H7 (cell line): ENCODE measurements around the gene TTLL3. TPM values are rescaled to one million over a fixed set of nuclear protein-coding genes. Genes with fewer than 3 reads are reported as not detected.
A peak's percentile ranks its signal among the peaks of the same experiment; 100 is the strongest.

ENCODE experiments used
- DNase-seq: peaks from one replicate; pipeline ENCODE4 v3.0.0; 2012
- H3K27me3 ChIP-seq: 2 replicates; pipeline ENCODE4 v1.6.0; 2011; ENCODE audit warnings: mild to moderate bottlenecking, low read length; ENCODE audit not compliant: control insufficient read depth, insufficient read depth
- H3K36me3 ChIP-seq: replicated peaks from 2 replicates; pipeline ENCODE4 v1.5.1; 2011; ENCODE audit warnings: low read length; ENCODE audit not compliant: control insufficient read depth, insufficient read depth
- H3K4me3 ChIP-seq: 2 replicates; pipeline ENCODE4 v1.5.1; 2011; ENCODE audit warnings: low read depth, mild to moderate bottlenecking, control low read depth, low read length, moderate library complexity; ENCODE audit not compliant: insufficient read depth
- total RNA-seq: library from RNA; depleted of rRNA; stranded (reverse); fragments of >200 nt; shearing (Covaris generic); gene quantifications from 2 replicates; pipeline ENCODE4 v1.2.3, GENCODE V29; 2014

The TTLL3 gene
- total RNA-seq, 1 experiment from 2014 or later = 3.7 TPM

DNA sequence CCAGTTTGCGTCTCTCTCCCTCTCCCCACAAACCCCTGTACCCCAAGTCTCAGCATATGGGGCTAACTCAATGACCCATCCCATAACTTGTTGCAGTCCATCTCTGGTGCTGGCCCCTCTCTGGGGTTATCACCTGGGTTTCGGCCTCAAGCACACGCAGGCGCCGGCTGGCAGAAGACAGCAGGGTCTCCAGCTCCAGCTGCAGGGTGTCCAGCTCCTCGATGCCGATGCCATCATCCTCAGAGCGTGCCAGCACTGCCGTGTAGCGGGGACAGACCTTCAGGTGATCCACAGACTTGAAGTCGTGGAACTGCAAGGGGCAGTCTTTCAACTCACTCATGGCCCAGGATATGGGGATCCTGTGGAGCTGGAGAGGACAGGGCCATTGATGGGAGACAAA is 18.9 kb upstream of the TTLL3 start:
- Histone ChIP-seq H3K27me3 (no peaks in the 10 kb centered on the region), H3K4me3 (no peak overlapping the region), H3K36me3 (peaks cover 13% of the 10 kb centered on the region)
- no peak for DNase-seq

DNA sequence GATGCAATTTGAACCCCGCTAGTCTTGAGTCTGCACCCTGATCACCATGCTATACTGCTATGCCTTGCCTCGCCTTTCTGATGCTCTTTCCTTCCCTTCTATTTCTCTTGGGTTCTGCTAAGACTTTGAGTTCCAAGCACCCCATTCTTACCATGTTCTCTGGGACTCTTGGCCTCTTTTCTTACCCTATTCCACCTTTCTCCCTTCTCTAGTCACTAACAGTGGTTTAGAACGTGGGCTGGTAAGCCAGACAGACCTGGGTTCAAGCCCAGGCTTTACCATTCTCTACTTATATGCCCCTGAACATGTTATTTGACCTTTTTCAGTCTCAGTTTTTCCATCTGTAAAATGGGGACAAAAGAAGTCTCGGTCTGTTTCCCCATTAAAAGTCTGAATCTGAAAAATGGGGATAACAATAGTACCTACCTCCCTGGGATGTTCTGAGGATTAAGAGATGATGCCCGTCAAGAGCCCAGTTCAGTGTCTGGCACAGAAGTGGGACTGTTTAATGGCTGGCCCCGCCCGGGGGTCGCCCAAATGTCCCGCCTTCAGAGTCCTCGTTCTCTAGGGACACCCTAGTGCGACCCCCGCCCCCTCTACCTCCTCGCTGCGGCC is 18.2 kb upstream of the TTLL3 start:
- DNase-seq = no peak
- Histone ChIP-seq H3K4me3 (peak overlapping the region; percentile 80), H3K36me3 (peaks cover 12% of the 10 kb centered on the region)

DNA sequence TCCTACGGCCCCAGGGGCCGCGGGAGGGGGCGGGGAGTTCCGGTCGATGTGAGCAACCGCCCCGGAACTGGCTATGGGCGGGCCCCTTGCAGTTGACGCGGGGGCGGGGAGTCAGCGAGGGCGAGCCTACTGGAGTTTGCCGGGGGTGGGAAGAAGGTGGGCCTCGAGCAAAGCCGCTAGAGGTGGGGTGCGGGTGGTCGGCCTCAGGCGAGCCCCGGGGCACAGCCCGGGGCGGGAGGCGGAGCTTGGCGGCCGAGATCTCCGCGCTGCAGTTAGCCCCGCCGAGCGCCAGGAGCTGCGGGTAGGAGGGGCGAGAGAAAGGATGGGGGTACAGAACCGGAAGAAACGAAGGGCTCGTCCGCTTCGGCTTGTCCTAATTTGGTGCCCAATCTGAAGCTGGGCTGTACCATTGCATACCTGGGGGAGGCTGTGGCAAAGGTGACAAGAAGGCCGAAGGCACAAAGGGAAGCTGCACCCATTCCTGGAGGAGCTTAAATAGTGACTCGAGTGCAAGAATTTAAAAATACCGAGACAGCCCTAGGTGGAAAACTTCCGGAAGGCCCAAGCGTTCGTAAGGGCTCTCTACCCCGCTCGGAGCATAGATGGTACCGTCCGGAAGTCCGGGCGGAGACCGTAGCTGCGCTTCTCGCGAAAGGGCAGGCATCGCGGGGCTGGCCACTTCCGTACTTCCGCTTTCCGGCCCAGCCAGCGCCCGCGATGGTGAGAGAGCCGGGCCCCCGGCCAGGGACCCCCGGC is 17.5 kb upstream of the TTLL3 start, which contains the start of the genes ARPC4 and TADA3:
Gene ARPC4, plus strand, starts transcription at position 678 of the 756 bp plus-strand sequence. Its CDS starts 40 bp downstream, at position 718.
Gene TADA3, minus strand, starts transcription at position 69 of the 756 bp plus-strand sequence. CDS start 1,007 bp downstream, outside the sequence.
- Histone ChIP-seq H3K4me3 (peak within 1 kb of the TSS; percentile 80), H3K36me3 (peaks cover 13% of the 10 kb centered on the region), H3K27me3 (no peaks in the 10 kb centered on the region)
- peak; percentile 97 for DNase-seq

More for the DNA sequence above, 18.2 kb upstream of the TTLL3 start:
- no peaks in the 10 kb centered on the region for H3K27me3 ChIP-seq

DNA sequence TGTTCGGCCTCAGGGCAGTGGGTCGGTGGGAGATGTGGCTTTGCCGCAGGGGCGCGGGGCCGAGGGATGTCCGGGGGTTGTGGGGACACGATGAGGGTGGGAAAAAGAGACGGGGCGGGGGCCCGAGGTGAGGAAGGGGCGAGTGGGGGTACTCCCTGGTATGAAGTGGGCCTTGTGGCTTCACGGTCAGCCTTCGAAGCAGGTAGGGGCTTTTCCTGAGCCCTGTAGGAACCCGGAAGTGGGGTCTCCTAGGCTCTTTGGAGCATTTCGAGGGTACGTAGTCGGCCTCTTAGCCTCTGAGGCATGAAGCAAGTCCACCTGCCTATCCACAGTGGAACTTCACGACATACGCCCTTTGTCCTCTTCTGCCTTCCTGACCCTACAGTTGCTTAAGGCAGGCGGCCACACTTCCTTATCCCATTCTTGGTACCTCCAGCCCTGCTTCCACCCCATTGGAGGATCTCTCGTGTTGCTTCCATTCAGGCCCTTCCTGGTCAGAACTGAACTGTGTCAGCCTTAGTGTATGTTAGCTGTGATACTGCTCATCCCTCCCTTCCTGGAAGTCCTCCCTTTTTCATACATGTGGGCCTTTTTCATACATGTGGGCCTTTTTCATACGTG is 16.8 kb upstream of the TTLL3 start:
- no peaks in the 10 kb centered on the region for H3K27me3 ChIP-seq
- no peak for DNase-seq
- H3K36me3 ChIP-seq = peaks cover 13% of the 10 kb centered on the region
- peak overlapping the region; percentile 80 for H3K4me3 ChIP-seq

DNA sequence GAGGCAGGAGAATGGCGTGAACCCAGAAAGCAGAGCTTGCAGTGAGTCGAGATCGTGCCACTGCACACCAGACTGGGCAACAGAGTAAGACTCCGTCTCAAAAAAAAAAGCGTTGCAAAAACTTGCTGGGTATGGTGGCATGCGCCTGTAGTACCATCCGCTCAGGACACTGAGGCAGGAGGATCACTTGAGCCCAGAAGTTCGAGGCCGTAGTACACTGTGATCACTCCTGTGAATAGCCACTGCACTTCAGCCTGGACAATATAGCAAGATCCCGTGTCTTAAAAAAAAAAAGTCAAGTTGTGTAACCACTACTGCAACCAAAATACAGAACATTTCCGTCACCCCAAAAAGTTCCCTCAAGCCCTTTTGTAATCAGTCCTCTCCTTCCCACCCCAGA is 15.7 kb upstream of the TTLL3 start:
- DNase-seq = no peak
- H3K27me3 ChIP-seq = no peaks in the 10 kb centered on the region
- H3K4me3 ChIP-seq = no peak overlapping the region
- H3K36me3 ChIP-seq = peaks cover 15% of the 10 kb centered on the region

DNA sequence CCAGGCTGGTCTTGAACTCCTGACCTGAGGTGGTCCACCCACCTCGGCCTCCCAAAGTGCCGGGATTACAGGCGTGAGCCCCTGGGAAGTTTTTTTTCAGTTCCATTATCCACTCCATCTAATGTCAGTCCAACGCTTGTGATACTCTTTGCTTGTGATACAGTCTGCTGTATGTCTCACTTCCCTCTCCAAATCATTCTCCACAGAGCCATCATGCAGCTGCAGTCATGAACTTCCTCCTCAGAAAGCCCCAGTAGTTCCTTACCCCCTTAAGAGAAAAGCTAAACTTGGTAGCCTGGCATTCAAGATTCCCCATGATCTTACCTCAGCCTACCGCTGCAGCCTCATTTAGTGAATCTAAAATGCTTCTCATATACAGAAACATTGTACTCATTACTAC is 14.9 kb upstream of the TTLL3 start:
- H3K36me3 ChIP-seq = peaks cover 19% of the 10 kb centered on the region
- no peaks in the 10 kb centered on the region for H3K27me3 ChIP-seq
- no peak overlapping the region for H3K4me3 ChIP-seq
- no peak for DNase-seq

DNA sequence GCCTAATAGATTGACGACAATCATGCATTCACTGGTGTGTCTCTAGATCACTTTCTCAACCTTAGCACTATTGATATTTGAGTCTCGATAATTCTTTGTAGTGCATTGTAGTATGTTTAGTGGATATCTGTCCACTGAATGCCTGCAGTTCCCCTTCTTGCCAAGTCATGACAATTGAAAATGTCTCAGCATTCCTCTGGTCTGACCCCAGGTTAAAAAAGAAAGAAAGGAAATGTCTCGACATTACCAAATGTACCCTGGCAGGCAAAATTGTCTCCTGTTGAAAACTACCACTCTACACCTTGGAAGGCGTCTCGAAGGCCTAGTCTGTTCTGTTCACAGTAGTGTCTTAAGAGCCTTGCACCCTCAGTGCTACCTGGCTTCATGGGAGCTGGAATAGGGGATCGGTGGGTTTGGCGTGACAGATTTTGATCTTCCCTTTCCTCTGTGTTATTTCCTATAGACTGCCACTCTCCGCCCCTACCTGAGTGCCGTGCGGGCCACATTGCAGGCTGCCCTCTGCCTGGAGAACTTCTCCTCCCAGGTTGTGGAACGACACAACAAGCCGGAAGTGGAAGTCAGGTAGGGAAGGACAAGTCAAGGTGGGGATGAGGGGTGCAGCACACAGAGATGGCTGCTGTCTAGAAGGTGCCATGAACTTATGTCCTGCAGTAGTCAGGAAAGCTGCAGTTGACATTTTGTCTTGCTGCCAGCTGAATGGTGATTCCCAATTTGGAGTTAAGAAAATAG is 12.7 kb upstream of the TTLL3 start:
- Histone ChIP-seq H3K4me3 (no peak overlapping the region), H3K27me3 (no peaks in the 10 kb centered on the region), H3K36me3 (peaks cover 26% of the 10 kb centered on the region)
- DNase-seq = no peak

DNA sequence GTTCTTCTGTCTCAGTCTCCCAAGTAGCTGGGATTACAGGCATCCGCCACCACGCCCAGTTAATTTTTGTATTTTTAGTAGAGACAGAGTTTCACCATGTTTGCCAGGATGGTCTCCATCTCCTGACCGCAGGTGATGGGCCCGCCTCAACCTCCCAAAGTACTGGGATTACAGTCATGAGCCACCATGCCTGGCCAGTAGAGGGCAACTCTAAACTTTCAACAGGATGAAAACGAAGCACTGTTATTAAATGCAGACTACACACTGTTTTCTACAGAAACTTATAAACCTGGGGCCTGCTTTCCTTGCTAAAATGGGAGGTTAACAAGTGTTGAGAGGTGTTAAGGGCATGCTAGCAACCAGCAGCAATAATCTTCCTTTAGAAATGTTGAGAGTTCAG is 9.5 kb upstream of the TTLL3 start:
- no peaks in the 10 kb centered on the region for H3K27me3 ChIP-seq
- peaks cover 41% of the 10 kb centered on the region for H3K36me3 ChIP-seq
- DNase-seq = no peak
- H3K4me3 ChIP-seq = no peak overlapping the region

DNA sequence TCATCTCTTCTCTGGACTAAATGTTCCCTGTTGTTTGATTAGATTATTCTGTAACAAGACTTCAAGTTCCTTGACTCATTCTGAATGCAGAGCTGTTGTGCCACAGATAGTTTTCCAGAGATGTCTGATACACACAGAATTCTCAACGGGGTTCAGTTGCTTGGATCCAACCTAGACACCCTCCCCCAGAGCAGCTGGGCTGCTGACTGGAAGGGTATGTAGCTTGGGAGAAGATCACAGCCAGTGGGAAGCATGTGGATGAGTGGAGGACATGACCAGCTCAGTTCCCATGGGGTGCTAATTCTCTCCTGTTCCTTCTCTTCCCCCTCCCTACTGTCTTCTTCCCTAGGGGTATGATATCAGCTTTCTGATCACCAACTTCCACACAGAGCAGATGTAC is 6.6 kb upstream of the TTLL3 start:
- no peaks in the 10 kb centered on the region for H3K27me3 ChIP-seq
- no peak overlapping the region for H3K4me3 ChIP-seq
- no peak for DNase-seq
- H3K36me3 ChIP-seq = peaks cover 39% of the 10 kb centered on the region

DNA sequence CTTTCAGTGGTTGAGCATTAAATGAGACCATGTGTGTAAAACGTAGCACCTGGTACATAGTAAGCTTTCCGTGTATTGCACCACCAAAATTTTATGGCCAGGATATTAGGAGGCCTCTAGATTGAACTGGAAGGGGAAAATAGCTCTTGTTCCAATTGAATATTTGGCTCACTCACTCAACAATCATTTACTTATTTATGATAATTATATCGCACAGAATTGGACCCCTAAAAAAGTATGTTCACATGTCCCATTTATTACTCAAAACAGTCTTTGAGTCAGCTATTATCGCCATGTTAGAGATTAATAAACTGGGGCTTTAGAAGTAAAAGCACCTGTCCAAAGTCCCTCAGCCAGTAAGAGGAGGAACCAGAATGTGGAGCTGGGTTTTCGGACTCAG is 5.1 kb upstream of the TTLL3 start:
- DNase-seq = no peak
- Histone ChIP-seq H3K4me3 (no peak overlapping the region), H3K36me3 (peaks cover 30% of the 10 kb centered on the region), H3K27me3 (no peaks in the 10 kb centered on the region)

DNA sequence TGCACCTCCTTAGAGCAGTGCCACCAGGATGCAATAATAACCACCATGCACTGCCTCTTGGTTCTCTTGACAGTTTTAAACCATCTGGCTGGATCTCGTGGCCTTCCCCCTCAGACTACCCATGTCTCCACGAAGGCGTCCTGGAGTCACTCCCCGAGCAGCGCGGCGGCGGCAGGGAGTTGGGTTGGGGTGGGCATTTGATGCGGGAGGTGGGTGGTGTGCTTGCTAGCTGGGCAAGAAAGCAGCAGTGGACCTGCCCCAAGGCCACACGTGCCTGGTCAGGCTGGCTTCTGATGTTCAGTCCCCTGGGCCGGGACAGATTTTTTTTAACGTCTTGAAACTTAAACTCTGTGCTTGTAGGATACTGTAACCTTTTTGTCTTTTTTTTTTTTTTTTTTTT is 3.9 kb upstream of the TTLL3 start:
- Histone ChIP-seq H3K27me3 (peaks cover 8% of the 10 kb centered on the region; the same call in 1 of the 2 replicates), H3K36me3 (peaks cover 25% of the 10 kb centered on the region), H3K4me3 (no peak overlapping the region)
- no peak for DNase-seq

DNA sequence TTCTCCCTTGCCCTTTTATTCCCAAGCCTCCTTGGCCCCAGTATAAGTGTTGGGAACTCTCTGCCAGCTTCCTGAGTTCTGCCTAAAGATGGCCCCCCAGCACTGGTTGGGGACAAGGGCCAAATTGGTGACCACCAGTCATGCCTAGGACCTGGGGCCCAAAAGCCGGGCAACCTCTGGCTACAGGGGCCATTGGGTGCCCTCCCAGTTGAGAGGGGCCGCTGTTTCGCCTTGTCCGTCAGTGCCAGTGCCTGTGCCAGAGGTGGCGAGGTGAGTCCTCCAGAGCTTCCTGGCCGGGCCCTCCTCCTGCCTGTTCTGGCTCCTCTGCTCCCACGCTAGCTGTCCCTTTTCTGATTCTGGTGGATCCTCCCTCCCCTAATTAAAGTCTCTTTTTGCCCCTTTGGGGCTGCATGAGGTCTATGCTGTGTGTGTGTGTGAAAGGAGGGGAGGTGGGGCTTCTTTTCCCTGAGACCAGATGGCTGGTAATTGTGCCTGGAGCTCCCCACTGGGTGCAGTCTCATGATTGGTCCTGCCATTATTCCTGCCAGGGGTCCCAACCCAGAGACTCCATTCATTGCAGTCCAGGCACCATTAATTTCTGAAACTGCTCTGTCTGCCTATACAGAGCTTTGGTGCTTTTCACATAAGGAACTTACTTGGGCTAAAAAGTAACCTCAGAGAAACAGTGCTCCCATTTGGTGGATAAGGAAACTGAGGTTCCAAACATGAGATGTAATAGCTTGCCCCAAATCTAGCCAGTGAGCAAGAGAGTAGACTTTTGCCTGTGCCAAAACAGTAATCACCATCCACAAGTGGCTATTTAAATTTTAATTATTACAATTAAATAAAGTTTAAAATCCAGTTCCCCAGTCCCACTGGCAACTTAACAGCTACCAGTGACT is 3.1 kb upstream of the TTLL3 start:
- peaks cover 8% of the 10 kb centered on the region; the same call in 1 of the 2 replicates for H3K27me3 ChIP-seq
- peaks cover 18% of the 10 kb centered on the region for H3K36me3 ChIP-seq
- H3K4me3 ChIP-seq = no peak overlapping the region
- no peak for DNase-seq

DNA sequence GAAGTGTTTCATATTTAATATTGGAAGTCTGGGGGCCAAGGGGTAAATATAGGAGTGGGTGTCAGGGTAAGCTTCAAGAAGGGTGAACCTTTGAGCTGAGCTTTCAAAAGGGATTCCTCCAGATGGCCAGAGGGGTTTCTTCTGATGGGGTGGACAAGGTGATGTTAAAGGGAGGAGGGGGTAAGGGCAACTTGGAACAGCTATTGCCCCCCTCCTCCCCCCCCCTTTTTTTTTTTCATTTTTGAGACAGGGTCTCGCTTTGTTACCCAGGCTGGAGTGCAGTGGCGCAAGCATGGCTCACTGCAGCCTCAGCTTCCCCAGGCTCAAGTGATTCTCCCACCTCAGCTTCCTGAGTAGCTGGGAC is 2.1 kb upstream of the TTLL3 start:
- H3K27me3 ChIP-seq = peaks cover 8% of the 10 kb centered on the region; the same call in 1 of the 2 replicates
- no peak overlapping the region for H3K4me3 ChIP-seq
- H3K36me3 ChIP-seq = peaks cover 18% of the 10 kb centered on the region
- no peak for DNase-seq
